SK-N-SH (cell line): ENCODE measurements around the gene CRMP1.

Experiments used
- POLR2AphosphoS5 ChIP-seq: IDR thresholded peaks from 2 replicates; pipeline ENCODE4 v1.6.1; 2012; ENCODE audit warnings: low read depth, low read length
- RXRA ChIP-seq: IDR thresholded peaks from 2 replicates; pipeline ENCODE4 v1.4.0; 2012; ENCODE audit warnings: low read depth, mild to moderate bottlenecking, borderline replicate concordance
- SIN3A ChIP-seq: IDR thresholded peaks from 2 replicates; pipeline ENCODE4 v1.6.1; 2012; ENCODE audit warnings: low read depth, mild to moderate bottlenecking, low read length, moderate library complexity, borderline replicate concordance
- TF ChIP-seq, protein P1 (sequence below): IDR thresholded peaks from 2 replicates; pipeline ENCODE4 v1.6.1; 2012; ENCODE audit warnings: mild to moderate bottlenecking, low read depth, low read length, moderate library complexity
- TF ChIP-seq, protein P2 (sequence below): IDR thresholded peaks from 2 replicates; pipeline ENCODE4 v1.4.0; 2012; ENCODE audit warnings: low read depth

- no peak for TF ChIP-seq POLR2AphosphoS5
- TF ChIP-seq, protein P1, sequence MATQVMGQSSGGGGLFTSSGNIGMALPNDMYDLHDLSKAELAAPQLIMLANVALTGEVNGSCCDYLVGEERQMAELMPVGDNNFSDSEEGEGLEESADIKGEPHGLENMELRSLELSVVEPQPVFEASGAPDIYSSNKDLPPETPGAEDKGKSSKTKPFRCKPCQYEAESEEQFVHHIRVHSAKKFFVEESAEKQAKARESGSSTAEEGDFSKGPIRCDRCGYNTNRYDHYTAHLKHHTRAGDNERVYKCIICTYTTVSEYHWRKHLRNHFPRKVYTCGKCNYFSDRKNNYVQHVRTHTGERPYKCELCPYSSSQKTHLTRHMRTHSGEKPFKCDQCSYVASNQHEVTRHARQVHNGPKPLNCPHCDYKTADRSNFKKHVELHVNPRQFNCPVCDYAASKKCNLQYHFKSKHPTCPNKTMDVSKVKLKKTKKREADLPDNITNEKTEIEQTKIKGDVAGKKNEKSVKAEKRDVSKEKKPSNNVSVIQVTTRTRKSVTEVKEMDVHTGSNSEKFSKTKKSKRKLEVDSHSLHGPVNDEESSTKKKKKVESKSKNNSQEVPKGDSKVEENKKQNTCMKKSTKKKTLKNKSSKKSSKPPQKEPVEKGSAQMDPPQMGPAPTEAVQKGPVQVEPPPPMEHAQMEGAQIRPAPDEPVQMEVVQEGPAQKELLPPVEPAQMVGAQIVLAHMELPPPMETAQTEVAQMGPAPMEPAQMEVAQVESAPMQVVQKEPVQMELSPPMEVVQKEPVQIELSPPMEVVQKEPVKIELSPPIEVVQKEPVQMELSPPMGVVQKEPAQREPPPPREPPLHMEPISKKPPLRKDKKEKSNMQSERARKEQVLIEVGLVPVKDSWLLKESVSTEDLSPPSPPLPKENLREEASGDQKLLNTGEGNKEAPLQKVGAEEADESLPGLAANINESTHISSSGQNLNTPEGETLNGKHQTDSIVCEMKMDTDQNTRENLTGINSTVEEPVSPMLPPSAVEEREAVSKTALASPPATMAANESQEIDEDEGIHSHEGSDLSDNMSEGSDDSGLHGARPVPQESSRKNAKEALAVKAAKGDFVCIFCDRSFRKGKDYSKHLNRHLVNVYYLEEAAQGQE: no peak
- TF ChIP-seq, protein P2, sequence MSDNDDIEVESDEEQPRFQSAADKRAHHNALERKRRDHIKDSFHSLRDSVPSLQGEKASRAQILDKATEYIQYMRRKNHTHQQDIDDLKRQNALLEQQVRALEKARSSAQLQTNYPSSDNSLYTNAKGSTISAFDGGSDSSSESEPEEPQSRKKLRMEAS: no peak
- TF ChIP-seq SIN3A: no peak
- no peak for TF ChIP-seq RXRA
These were observed 29.1 kb upstream of the CRMP1 start for GRCh38 chr4:5921981-5922380.
